Right atrium auricular region (tissue), 2 donors: ENCODE data around the gene VCPKMT. TPM values are rescaled to one million over a fixed set of nuclear protein-coding genes. Genes with fewer than 3 reads are reported as not detected.

Source experiments
- DNase-seq: peaks from one replicate; pipeline ENCODE4 v3.0.0-alpha.2; 2019; ENCODE audit warnings: low spot score
- H3K27ac ChIP-seq, 2 donors: fragments of 200-600 bp; sonication (generic); 1 replicate in 1 of 2; 2 replicates in 1 of 2; pipeline ENCODE4 v1.5.1; 2016 to 2019
- H3K27me3 ChIP-seq, 2 donors: fragments of 200-600 bp; sonication (generic); one replicate each; pipeline versions ENCODE4 v1.5.1 to v1.6.0; 2017 to 2019
- H3K36me3 ChIP-seq: fragments of 200-600 bp; sonication (generic); one replicate; pipeline ENCODE4 v1.5.1; 2016
- H3K4me1 ChIP-seq, 2 donors: fragments of 200-600 bp; sonication (generic); one replicate each; pipeline versions ENCODE4 v1.5.1 to v1.6.0; 2017 to 2019
- H3K4me3 ChIP-seq, 2 donors: fragments of 200-600 bp; sonication (generic); 1 replicate in 1 of 2; 2 replicates in 1 of 2; pipeline ENCODE4 v1.5.1; 2017 to 2019; ENCODE audit warnings: mild to moderate bottlenecking in 1 of 2, moderate library complexity in 1 of 2
- H3K9me3 ChIP-seq, 2 donors: fragments of 200-600 bp; sonication (generic); one replicate each; pipeline ENCODE4 v1.5.1; 2019
- CTCF ChIP-seq, 2 donors: fragments of 200-600 bp; sonication (generic); IDR thresholded peaks; one replicate each; pipeline ENCODE4 v1.5.1; 2019; ENCODE audit warnings: antibody characterized with exemption in 2 of 2
- total RNA-seq, 2 donors: library from RNA; depleted of rRNA; stranded (reverse); fragments of >200 nt; gene quantifications; one replicate each; pipeline ENCODE4 v1.1.0, GENCODE V29; 2016

VCPKMT gene
- total RNA-seq, 2 donors from 2014 or later, result 1.5 to 2.4 TPM

GRCh38 chr14:50086321-50086711, 30.1 kb downstream of the VCPKMT start:
- Histone ChIP-seq H3K9me3 (no peaks in the 10 kb centered on the region), H3K27ac (no peak overlapping the region), H3K36me3 (no peaks in the 10 kb centered on the region), H3K27me3 (no peaks in the 10 kb centered on the region), H3K4me1 (no peaks in the 10 kb centered on the region), H3K4me3 (no peak overlapping the region)
- TF ChIP-seq CTCF (IDR thresholded peaks at IDR 0.05), result no peak
- no peak for DNase-seq

- Histone ChIP-seq H3K4me3 (no peak overlapping the region), H3K27me3 (no peaks in the 10 kb centered on the region), H3K9me3 (no peaks in the 10 kb centered on the region), H3K4me1 (no peaks in the 10 kb centered on the region), H3K36me3 (no peaks in the 10 kb centered on the region), H3K27ac (no peak overlapping the region)
- DNase-seq, result no peak
- TF ChIP-seq CTCF (IDR thresholded peaks at IDR 0.05), result no peak
Observed at GRCh38 chr14:50085570-50086320, 30.6 kb downstream of the VCPKMT start.

- no peaks in the 10 kb centered on the region for H3K9me3 ChIP-seq
- no peaks in the 10 kb centered on the region for H3K27me3 ChIP-seq
- H3K4me1 ChIP-seq, result no peaks in the 10 kb centered on the region
- H3K36me3 ChIP-seq, result no peaks in the 10 kb centered on the region
- TF ChIP-seq CTCF (IDR thresholded peaks at IDR 0.05), result no peak
- DNase-seq, result no peak
- no peak overlapping the region for H3K27ac ChIP-seq
- H3K4me3 ChIP-seq, result no peak overlapping the region
Observed at GRCh38 chr14:50084666-50085065, 31.7 kb downstream of the VCPKMT start.

- Histone ChIP-seq H3K4me1 (no peaks in the 10 kb centered on the region), H3K4me3 (no peak overlapping the region), H3K27ac (no peak overlapping the region), H3K9me3 (no peaks in the 10 kb centered on the region), H3K27me3 (no peaks in the 10 kb centered on the region), H3K36me3 (no peaks in the 10 kb centered on the region)
- no peak for DNase-seq
- TF ChIP-seq CTCF (IDR thresholded peaks at IDR 0.05), result no peak
Observed at GRCh38 chr14:50083467-50084337, 32.7 kb downstream of the VCPKMT start.

GRCh38 chr14:50082784-50083466, 33.4 kb downstream of the VCPKMT start:
- Histone ChIP-seq H3K27ac (no peak overlapping the region), H3K9me3 (no peaks in the 10 kb centered on the region), H3K4me3 (no peak overlapping the region), H3K27me3 (no peaks in the 10 kb centered on the region), H3K4me1 (no peaks in the 10 kb centered on the region), H3K36me3 (no peaks in the 10 kb centered on the region)
- DNase-seq, result no peak
- no peak for TF ChIP-seq CTCF (IDR thresholded peaks at IDR 0.05)
